Suprapubic skin (tissue), 4 donors: Measurements from ENCODE around the gene TNIP3. TPM values are rescaled to one million over a fixed set of nuclear protein-coding genes. Genes with fewer than 3 reads are reported as not detected.

ENCODE experiments used
- DNase-seq, 2 donors: peaks; one replicate each; pipeline ENCODE4 v3.0.0-alpha.2; 2019; ENCODE audit warnings: low spot score in 2 of 2
- H3K27ac ChIP-seq: fragments of 200-600 bp; sonication (generic); one replicate; pipeline ENCODE4 v1.5.1; 2019
- H3K27me3 ChIP-seq: fragments of 200-600 bp; sonication (generic); one replicate; pipeline ENCODE4 v1.5.1; 2019
- H3K36me3 ChIP-seq: fragments of 200-600 bp; sonication (generic); one replicate; pipeline ENCODE4 v1.5.1; 2019
- H3K4me1 ChIP-seq: fragments of 200-600 bp; sonication (generic); one replicate; pipeline ENCODE4 v1.5.1; 2019
- H3K4me3 ChIP-seq: fragments of 200-600 bp; sonication (generic); one replicate; pipeline ENCODE4 v1.5.1; 2019; ENCODE audit warnings: mild to moderate bottlenecking
- H3K9me3 ChIP-seq: fragments of 200-600 bp; sonication (generic); one replicate; pipeline ENCODE4 v1.5.1; 2019
- CTCF ChIP-seq, 2 donors: fragments of 200-600 bp in 1 of 2; fragments of 450-650 bp in 1 of 2; sonication (generic) in 1 of 2; IDR thresholded peaks; one replicate each; pipeline ENCODE4 v1.5.1; 2016 to 2019; ENCODE audit warnings: antibody characterized with exemption in 2 of 2, mild to moderate bottlenecking in 1 of 2, moderate library complexity in 1 of 2
- EP300 ChIP-seq: sonication (generic); formaldehyde crosslinking; IDR thresholded peaks from one replicate; pipeline ENCODE4 v1.6.1; 2017; ENCODE audit warnings: antibody characterized with exemption
- POLR2A ChIP-seq, 2 donors: fragments of 450-650 bp; IDR thresholded peaks; one replicate each; pipeline ENCODE4 v1.6.1; 2017; ENCODE audit warnings: antibody characterized with exemption in 2 of 2, mild to moderate bottlenecking in 2 of 2, moderate library complexity in 2 of 2
- POLR2AphosphoS5 ChIP-seq, 3 donors: sonication (generic); formaldehyde crosslinking; IDR thresholded peaks; one replicate each; pipeline ENCODE4 v1.6.1; 2017; ENCODE audit warnings: antibody characterized with exemption in 3 of 3
- WGBS: methylation state at CpG from one replicate; pipeline ENCODE4 v1.1.5; 2018; 5-methylcytosine and 5-hydroxymethylcytosine counted together
- total RNA-seq, 4 donors: library from RNA; depleted of rRNA; stranded (reverse); fragments of >200 nt; gene quantifications; one replicate each; pipeline ENCODE4 v1.1.0, GENCODE V29; 2016

Gene TNIP3
- total RNA-seq, 4 donors from 2014 or later = not detected

GRCh38 chr4:121112530-121112929 lies 51.6 kb downstream of the TNIP3 start:
- H3K9me3 ChIP-seq = no peaks in the 10 kb centered on the region
- TF ChIP-seq CTCF (IDR thresholded peaks at IDR 0.05) (peak in 1 of 2 donors; percentile 33), EP300 (no peak)

GRCh38 chr4:121108557-121108956 lies 55.6 kb downstream of the TNIP3 start:
- TF ChIP-seq CTCF (IDR thresholded peaks at IDR 0.05) = no peak
- TF ChIP-seq EP300 = no peak
- no peak for TF ChIP-seq POLR2AphosphoS5 (IDR thresholded peaks at IDR 0.05)
- TF ChIP-seq POLR2A (IDR thresholded peaks at IDR 0.05) = no peak
- no peaks in the 10 kb centered on the region for H3K4me1 ChIP-seq
- no peak for DNase-seq
- no peaks in the 10 kb centered on the region for H3K36me3 ChIP-seq
- H3K27me3 ChIP-seq = no peaks in the 10 kb centered on the region
- H3K9me3 ChIP-seq = no peaks in the 10 kb centered on the region
- no peak overlapping the region for H3K4me3 ChIP-seq
- H3K27ac ChIP-seq = no peak overlapping the region
- WGBS = 83% methylated on average over 2 of the region's 2 CpGs

More at GRCh38 chr4:121112530-121112929, 51.6 kb downstream of the TNIP3 start:
- no peak overlapping the region for H3K27ac ChIP-seq
- no peaks in the 10 kb centered on the region for H3K36me3 ChIP-seq
- no peak overlapping the region for H3K4me3 ChIP-seq
- DNase-seq = no peak
- no peaks in the 10 kb centered on the region for H3K4me1 ChIP-seq
- no peaks in the 10 kb centered on the region for H3K27me3 ChIP-seq

- DNase-seq = no peak
- no peaks in the 10 kb centered on the region for H3K9me3 ChIP-seq
- no peaks in the 10 kb centered on the region for H3K27me3 ChIP-seq
- H3K27ac ChIP-seq = no peak overlapping the region
- 93% methylated on average over 4 of the region's 4 CpGs for WGBS
- no peaks in the 10 kb centered on the region for H3K36me3 ChIP-seq
- TF ChIP-seq POLR2AphosphoS5 (IDR thresholded peaks at IDR 0.05) (no peak), EP300 (no peak), POLR2A (IDR thresholded peaks at IDR 0.05) (no peak), CTCF (IDR thresholded peaks at IDR 0.05) (no peak)
- H3K4me1 ChIP-seq = no peaks in the 10 kb centered on the region
- no peak overlapping the region for H3K4me3 ChIP-seq
Measured at GRCh38 chr4:121107507-121107906, 56.6 kb downstream of the TNIP3 start.

GRCh38 chr4:121100093-121100775 lies 63.9 kb downstream of the TNIP3 start:
- Histone ChIP-seq H3K27ac (no peak overlapping the region), H3K36me3 (no peaks in the 10 kb centered on the region), H3K27me3 (no peaks in the 10 kb centered on the region), H3K9me3 (no peaks in the 10 kb centered on the region), H3K4me1 (no peaks in the 10 kb centered on the region), H3K4me3 (no peak overlapping the region)
- WGBS = 82% methylated on average over 2 of the region's 2 CpGs
- TF ChIP-seq CTCF (IDR thresholded peaks at IDR 0.05) (no peak), POLR2A (IDR thresholded peaks at IDR 0.05) (no peak), EP300 (no peak), POLR2AphosphoS5 (IDR thresholded peaks at IDR 0.05) (no peak)
- no peak for DNase-seq

GRCh38 chr4:121098266-121098665 lies 65.9 kb downstream of the TNIP3 start:
- H3K4me3 ChIP-seq = no peak overlapping the region
- TF ChIP-seq CTCF (IDR thresholded peaks at IDR 0.05) (no peak), POLR2AphosphoS5 (IDR thresholded peaks at IDR 0.05) (no peak), POLR2A (IDR thresholded peaks at IDR 0.05) (no peak), EP300 (no peak)
- H3K36me3 ChIP-seq = no peaks in the 10 kb centered on the region
- 83% methylated on average over 2 of the region's 2 CpGs for WGBS
- DNase-seq = no peak
- H3K27ac ChIP-seq = no peak overlapping the region
- no peaks in the 10 kb centered on the region for H3K4me1 ChIP-seq
- no peaks in the 10 kb centered on the region for H3K27me3 ChIP-seq
- no peaks in the 10 kb centered on the region for H3K9me3 ChIP-seq
